K562 (cell line): ENCODE results near the gene ADGRD1. TPM values are rescaled to one million over a fixed set of nuclear protein-coding genes. Genes with fewer than 3 reads are reported as not detected.

Experiments used
- ARID1B ChIP-seq: fragments of 450-650 bp; IDR thresholded peaks from 2 replicates; pipeline ENCODE4 v1.6.1; 2016; ENCODE audit warnings: antibody characterized with exemption, mild to moderate bottlenecking, inconsistent platforms
- ATF3 ChIP-seq, 2 experiments: fragments of 450-650 bp in 1 of 2; sonication (generic) in 1 of 2; formaldehyde crosslinking in 1 of 2; IDR thresholded peaks in 1 of 2; conservative IDR thresholded peaks in 1 of 2; 2 replicates each; pipeline versions ENCODE4 v1.6.1 to v1.8.1; 2016 to 2023; ENCODE audit warnings: mild to moderate bottlenecking in 2 of 2, moderate library complexity in 2 of 2, inconsistent platforms in 1 of 2, missing genetic modification reagents in 1 of 2
- ATF6 ChIP-seq: sonication (generic); formaldehyde crosslinking; IDR thresholded peaks from 2 replicates; pipeline ENCODE4 v1.4.0; 2020; ENCODE audit warnings: mild to moderate bottlenecking, missing genetic modification reagents
- BRCA1 ChIP-seq, 2 experiments: fragments of 450-650 bp in 1 of 2; sonication (generic) in 1 of 2; formaldehyde crosslinking in 1 of 2; IDR thresholded peaks; 2 replicates each; pipeline versions ENCODE4 v1.5.0 to v1.6.1; 2017 to 2020; ENCODE audit warnings: mild to moderate bottlenecking in 1 of 2, missing genetic modification reagents in 1 of 2
- FIP1L1 ChIP-seq: fragments of 200-400 bp; formaldehyde crosslinking; IDR thresholded peaks from 2 replicates; pipeline ENCODE4 v1.6.1; 2018; ENCODE audit warnings: mild to moderate bottlenecking, low read depth, low read length; ENCODE audit not compliant: poor library complexity, severe bottlenecking
- GTF2F1 ChIP-seq: IDR thresholded peaks from 2 replicates; pipeline ENCODE4 v1.6.1; 2011; ENCODE audit warnings: low read depth, low read length, improper control_type of control experiment
- MGA ChIP-seq: fragments of 450-650 bp; IDR thresholded peaks from 2 replicates; pipeline ENCODE4 v1.6.1; 2016; ENCODE audit warnings: mild to moderate bottlenecking, moderate library complexity
- RBM22 ChIP-seq: fragments of 200-400 bp; formaldehyde crosslinking; IDR thresholded peaks from 2 replicates; pipeline ENCODE4 v1.6.1; 2018; ENCODE audit warnings: low read length, low read depth; ENCODE audit not compliant: poor library complexity, severe bottlenecking
- SETDB1 ChIP-seq: IDR thresholded peaks from one replicate; pipeline ENCODE4 v1.6.1; 2012; ENCODE audit warnings: low read length, control low read depth, inconsistent platforms
- WHSC1 ChIP-seq: IDR thresholded peaks from one replicate; pipeline ENCODE4 v1.6.1; 2012; ENCODE audit warnings: low read length, control low read depth, inconsistent platforms
- ZBTB1 ChIP-seq: sonication (generic); formaldehyde crosslinking; IDR thresholded peaks from 2 replicates; pipeline ENCODE4 v1.8.1; 2023; ENCODE audit warnings: missing genetic modification reagents, low read depth, mild to moderate bottlenecking, borderline replicate concordance
- ZC3H8 ChIP-seq: fragments of 450-650 bp; IDR thresholded peaks from 2 replicates; pipeline ENCODE4 v1.6.1; 2017
- ZNF23 ChIP-seq: fragments of 250-450 bp; sonication (Bioruptor Pico); IDR thresholded peaks from 2 replicates; pipeline ENCODE4 v1.4.0; 2020; ENCODE audit warnings: mild to moderate bottlenecking
- polyA plus RNA-seq, 8 experiments: library from polyadenylated mRNA; depleted of rRNA in 4 of 8; stranded (reverse) in 5 of 8; unstranded in 3 of 8; fragments of >200 nt; fragmentation: Nextera tagmentation in 2 of 8; fragmentation: Illumina TruSeq in 1 of 8; extraction: Ambion mirVana in 2 of 8; extraction: Trizol in 1 of 8; gene quantifications; 2 replicates each; pipeline versions ENCODE4 v1.2.1 to v1.2.3, GENCODE V29; 2011 to 2014; ENCODE audit warnings: inconsistent platforms in 1 of 8, missing spikeins in 1 of 8
- total RNA-seq, 7 experiments: library from RNA; depleted of rRNA in 6 of 7; stranded (reverse); fragments of >200 nt in 6 of 7; fragmentation: Illumina TruSeq in 2 of 7; extraction: Trizol in 2 of 7; gene quantifications; 2 replicates each; pipeline versions ENCODE4 v1.2.1 to v1.2.3, GENCODE V29; 2011 to 2021; ENCODE audit warnings: low replicate concordance in 1 of 7

ADGRD1 gene
- total and polyA plus RNA-seq, 9 of the 15 experiments (the other 6 are each of a cell fraction or from before 2014, with no cell fraction given) = 1.7 to 11.7 (median 3.3) TPM

- TF ChIP-seq MGA (peak; percentile 85), RBM22 (no peak), FIP1L1 (no peak), SETDB1 (no peak), BRCA1 (IDR thresholded peaks at IDR 0.05) (no peak), BRCA1 (CRISPR knock-in tag; IDR thresholded peaks at IDR 0.05) (no peak), ATF3 (IDR thresholded peaks at IDR 0.05) (peak; percentile 47; the same call in 1 of the 2 replicates), ATF3 (CRISPR knock-in tag; conservative IDR thresholded peaks at IDR 0.05) (no peak), ARID1B (no peak), GTF2F1 (no peak), ZBTB1 (no peak), ZNF23 (no peak), WHSC1 (no peak), ATF6 (no peak), ZC3H8 (no peak)
These were observed 4.9 kb downstream of the ADGRD1 start (continued) for GRCh38 chr12:130958557-130959140.
